Stimulated activated naive CD4-positive, alpha-beta T cell treated with Interleukin-2 at 50 U/mL for 16 hours (primary cell): ENCODE results near the gene SLC4A3.
"Not testable (repeated sequence)": the region's sequence is repeated elsewhere in the genome, so short reads cannot be mapped to it uniquely, and the experiment has no call there.

Experiments
- DNase-seq: peaks from one replicate; lab custom pipeline; 2025; lab: John Stamatoyannopoulos, UW

The SLC4A3 gene

DNA sequence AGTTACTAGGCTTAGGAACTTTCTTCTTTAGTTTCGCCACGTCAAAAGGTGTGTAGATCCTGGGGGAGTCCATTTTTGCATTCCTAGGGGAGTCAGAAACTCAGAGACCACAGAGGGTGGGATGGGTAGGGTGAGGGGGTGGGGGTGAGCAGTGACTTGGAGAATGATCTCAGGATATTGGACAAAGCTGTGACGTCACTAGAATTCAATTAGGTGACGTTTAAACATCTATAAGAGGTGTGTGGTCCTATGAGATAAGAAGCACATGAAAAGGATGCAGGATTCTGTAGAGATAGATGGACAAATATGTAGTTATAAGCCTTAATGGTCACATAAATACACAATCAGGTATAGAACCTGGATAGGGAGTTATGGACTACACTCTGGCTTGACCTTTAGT lies 21.5 kb downstream of the SLC4A3 start:
- no peak for DNase-seq

DNA sequence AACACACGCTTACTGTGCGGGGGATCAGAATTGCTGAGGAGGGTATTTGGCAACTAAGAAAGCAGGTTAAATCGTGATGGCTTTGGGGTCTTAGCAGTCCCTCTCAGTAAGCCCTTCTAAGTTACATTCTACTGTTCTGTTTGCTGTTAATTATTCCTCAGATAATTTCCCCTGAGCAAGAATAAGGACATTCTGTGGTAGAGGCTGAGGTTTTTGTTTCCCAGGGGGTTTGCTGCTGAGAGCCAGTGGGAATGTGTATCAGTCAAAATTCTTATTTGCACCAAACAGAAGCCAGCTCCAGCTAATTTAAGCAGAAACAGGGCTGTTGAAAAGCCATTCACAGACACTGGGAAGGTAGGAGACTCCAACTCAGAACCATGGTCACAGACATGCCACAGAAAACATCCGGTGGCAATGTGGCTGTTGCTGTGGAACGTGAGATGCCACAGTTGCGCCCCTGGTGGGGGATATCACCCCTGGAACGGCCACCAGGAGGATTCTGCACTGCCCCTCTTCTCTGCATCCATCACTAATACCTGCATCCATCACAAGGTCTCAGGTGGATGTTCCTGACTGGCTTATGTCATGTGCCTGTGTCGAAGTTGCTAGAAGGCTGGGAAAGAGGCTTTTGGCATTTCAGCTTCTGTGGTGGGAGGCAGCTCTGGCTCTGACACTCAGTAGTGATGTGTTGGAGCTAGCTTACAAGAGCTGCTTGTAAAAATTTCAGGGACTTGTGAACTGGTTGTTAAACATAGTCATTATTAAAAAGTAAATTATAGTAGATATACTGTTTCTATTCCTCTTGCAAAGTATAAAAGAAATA lies 23.2 kb downstream of the SLC4A3 start:
- DNase-seq = no peak

DNA sequence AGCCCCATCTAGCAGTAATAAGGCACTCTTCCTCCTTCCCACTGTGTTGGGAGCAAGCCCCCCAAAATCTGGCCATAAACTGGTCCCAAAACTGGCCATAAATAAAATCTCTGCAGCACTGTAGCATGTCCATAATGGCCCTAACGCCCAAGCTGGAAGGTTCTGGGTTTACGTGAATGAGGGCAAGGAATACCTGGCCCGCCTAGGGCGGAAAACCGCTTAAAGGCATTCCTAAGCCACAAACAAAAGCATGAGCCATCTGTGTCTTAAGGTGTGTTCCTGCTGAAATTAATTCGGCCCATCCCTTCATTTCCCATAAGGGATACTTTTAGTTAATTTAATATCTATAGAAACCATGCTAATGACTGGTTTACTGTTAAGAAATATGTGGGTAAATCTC lies 24.2 kb downstream of the SLC4A3 start:
- DNase-seq = not testable (repeated sequence)

DNA sequence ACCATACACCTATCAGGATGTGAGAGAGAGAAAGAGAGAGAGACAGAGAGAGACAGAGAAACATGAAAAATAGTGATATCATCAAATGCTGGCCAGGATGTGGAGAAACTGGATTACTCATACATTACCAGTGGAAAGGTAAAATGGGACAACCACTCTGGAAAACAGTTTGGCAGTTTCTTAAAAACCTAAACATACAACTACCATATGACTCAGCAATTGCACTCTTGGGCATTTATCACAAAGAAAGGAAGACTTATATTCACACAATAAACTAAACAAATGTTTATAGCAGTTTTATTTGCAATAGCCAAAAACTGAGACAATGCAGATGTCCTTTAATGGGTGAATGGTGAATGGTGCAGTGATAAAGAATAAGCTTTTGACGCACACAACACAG lies 29.1 kb downstream of the SLC4A3 start:
- DNase-seq = no peak

DNA sequence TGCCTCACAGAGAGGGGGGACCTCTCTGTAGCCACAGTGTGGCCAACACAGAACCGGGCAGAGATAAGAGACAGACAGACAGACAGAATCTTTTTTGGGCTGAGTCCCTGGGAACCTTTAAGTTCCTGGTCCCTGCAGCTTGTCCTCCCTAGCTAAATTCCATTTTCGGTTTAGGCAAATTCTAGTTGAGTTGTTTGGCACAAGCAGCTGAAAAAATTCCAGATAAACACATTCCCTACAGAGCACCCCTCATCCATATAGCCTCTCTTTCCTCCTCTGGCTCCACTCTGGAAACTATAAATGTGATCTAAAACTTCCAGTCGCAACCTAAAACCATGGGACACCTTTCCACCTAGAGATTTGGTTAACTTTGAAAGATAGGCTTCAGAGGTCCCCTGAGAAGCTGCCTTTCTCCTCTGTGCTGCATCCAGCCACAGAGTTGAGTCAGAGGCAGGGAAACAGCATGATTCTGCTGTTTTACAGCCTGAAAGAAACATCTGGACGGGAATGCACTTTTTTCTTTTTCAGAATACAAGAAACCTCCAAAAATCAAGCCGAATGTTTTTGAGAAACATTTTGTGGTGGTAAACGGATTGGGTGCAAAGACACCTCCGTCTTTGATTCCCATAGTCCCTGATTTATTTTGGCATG lies 30.9 kb downstream of the SLC4A3 start:
- DNase-seq = no peak

DNA sequence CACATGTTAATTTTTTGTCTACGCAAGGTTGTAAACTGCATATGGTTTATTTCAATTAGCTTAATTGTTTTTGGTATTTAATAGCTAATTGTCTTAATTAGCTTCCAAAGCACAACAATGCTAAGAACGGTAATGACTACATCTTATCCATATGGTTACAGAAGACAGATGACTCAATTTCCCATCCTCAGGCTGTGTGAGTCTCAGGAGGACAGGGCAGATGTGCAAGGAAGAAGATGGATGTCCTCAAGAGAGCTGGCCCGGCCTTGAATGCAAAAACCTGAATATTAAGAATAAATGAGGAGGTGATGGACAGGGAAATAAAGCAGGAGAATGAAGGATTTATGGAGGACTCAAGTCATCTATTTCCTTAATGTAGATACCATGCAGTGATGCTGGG lies 31.4 kb downstream of the SLC4A3 start:
- no peak for DNase-seq

DNA sequence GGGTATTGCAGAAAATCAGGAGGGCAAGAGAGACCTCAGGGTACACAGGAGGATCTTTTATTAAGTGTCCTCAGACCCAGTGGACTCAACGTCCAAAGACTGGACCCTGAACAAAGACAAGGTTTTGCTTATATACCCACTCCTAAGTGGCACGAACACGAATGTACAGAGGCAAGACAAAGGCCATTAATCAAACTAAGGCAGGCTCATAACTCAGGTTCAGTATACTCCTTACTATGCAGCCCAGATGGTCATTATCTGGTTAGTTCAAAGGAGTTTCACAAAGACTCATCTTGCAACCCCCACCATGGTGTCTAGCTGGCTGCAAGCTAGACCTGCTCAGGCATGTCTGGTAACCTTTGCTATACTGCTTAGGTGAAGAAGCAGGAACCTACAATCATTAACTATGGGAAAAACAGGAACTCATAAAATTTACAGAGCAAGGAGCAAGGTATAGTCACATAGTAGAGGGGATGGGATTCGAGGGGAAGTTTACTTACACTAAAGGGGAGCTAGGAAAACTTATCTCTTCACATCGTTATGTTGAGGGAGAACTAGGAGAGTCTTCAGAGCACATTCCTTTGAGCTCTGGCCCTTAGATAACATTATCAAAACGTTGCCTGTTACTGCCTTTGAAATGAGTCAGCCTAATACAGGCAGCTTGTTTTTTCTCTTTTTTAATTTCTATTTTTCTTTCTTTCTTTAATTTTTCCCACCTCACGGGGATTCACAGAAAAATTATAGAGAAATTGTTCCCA lies 33.9 kb downstream of the SLC4A3 start:
- DNase-seq = no peak

DNA sequence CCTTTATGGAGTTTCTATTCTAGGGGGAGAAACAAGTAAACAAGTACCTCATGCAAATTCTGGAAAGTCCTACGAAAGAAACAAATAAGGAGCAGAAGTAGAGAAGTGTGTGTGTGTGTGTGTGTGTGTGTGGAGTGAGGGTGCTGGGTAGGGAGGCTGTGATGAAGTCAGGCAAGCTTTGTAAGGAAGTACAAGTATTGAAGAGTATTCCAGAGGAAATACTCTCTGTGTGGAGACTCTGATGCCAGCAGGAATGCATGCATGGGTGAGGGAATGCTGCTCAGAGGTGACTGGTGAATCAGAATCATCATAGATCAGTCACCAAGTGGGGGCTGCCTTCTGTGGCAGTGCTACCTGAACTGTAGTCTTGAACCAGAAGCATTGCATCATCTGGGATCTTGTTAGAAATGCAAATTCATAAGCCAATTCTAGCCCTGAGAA lies 34.5 kb downstream of the SLC4A3 start:
- DNase-seq = no peak

DNA sequence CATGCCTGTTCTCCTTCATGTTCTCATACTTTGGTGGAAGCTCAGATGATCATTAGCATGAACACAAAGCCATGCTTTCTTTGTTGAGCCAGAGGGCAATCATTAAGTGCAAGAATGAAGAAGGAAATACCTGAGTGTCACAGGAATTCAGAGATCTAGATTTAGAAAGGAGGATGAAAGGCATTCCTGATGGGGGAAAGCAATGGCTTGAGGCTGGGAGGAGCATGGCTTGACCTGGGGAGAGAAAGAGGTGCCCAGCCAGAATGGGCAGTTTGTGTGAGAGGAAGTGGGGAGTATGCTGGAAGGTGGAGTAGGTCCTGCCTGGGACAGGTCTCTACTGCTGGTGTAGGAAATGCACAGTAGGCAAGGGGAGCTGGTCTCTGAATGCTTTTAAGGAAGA lies 35.1 kb downstream of the SLC4A3 start:
- no peak for DNase-seq

DNA sequence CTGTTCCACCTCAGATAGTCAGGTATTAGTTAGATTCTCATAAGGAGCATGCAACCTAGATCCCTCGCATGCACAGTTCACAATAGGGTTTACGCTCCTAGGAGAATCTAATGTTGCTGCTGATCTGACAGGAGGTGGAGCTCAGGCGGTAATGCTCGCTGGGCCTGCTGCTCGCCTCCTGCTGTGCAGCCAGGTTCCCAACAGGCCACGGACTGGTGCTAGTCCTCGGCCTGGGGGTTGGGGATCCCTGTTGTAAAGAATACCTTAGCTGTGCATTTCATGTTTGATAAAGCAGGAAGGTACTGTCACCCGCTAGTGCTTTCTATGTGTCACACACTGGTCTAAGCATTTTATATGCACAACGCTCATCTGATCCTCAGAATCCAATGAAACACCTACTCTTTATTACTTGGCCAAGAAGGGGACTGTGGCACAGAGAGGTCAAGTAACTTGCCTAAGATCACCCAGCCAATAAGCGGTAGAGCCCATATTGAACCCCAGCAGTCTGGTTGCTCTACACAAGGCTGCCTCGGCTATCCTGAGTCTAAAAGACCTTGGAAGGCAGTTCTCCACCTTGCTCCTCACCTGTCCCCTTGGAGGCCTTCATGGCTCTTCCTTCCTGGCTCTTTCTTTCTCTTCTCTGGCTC lies 35.8 kb downstream of the SLC4A3 start:
- DNase-seq = no peak

DNA sequence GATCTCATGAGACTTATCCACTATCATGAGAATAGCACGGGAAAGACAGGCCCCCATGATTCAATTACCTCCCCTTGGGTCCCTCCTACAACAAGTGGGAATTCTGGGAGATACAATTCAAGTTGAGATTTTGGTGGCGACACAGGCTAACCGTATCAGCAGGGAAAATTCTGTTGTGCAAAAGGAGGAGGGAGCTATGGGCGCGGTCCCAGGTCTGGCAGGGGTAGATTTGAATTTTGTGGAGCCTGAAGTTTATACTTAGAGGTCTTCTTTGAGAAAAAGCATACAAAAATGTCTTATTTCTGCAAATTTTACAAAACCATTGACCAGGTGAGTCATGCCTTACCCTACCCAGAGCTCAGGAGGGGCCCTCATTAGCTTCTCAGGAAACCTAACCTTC lies 36.6 kb downstream of the SLC4A3 start:
- DNase-seq = no peak

DNA sequence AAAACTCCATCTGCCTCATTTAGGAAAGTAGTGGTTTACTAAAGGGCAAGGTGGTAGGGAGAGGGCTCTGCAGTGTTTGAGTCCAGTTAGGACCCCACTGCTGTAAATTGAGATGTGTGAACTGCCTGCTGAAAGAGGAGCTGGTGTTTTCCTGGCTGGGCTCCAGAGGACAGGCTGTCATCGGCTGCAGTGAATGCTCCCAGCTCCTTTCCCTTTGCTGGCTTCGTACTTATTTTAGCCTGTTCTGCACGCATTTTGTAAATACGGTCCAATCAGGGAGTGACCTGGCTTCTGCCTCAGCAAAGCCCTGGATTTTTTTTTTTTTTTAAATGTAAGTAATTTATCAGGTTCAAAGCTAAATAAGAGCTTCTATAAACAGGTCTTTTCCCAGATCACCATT lies 37.5 kb downstream of the SLC4A3 start:
- no peak for DNase-seq

DNA sequence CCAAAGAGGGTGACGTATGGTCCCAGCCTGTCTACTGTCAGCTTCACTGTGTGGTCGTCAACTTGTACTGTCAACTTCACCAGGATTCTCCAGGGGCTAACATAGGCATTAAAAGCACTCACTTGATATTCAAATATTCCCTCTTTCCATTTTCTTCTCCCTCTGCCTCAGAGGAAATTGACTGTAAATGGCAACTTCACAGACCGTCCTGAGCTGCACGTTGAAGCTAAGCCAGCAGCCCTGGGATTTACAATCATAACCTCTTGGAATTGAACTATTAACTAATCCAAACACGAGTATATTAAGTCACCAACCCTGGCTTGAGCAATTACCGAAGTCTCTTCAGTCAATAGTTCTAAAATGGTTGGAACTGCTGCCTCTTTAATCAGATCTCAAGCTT lies 38.5 kb downstream of the SLC4A3 start:
- DNase-seq = no peak

DNA sequence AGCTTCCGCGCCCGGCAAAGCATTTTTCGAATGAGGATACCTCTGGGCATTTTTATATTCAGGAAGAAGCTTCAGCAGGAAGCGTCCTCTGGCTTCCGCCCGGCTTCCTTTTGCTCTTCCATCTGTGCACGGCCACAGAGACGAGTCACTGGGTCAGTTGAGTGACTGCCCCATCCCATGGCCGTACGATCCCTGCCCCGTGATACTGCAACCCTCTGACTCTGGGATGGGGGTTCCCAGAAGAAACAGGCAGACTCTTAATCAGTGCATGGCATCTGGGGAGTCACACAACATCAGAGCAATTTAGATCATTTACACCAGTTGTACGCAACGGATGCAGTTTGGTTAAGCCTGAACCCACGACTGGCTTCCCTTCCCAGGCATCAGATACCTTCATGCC lies 40.9 kb downstream of the SLC4A3 start:
- no peak for DNase-seq

DNA sequence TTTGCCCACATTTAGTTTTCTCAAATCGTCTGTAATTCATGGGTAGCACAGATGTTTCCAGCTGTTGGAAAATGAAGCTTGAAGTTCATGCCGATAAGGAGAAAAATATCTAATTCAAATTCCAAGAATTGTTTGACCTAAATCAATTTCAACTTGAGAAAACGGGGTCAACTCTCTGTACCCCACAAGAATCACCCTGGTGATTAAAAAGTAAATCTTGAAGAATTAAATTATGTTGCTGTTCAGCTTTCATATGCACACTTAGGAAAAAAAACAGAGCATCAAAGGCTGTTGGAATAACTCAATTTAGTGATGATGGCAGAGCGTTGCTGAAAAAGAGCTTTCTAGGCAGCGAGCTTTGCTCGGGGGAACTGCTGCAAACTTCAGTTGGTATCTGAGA lies 43.0 kb downstream of the SLC4A3 start:
- DNase-seq = no peak

DNA sequence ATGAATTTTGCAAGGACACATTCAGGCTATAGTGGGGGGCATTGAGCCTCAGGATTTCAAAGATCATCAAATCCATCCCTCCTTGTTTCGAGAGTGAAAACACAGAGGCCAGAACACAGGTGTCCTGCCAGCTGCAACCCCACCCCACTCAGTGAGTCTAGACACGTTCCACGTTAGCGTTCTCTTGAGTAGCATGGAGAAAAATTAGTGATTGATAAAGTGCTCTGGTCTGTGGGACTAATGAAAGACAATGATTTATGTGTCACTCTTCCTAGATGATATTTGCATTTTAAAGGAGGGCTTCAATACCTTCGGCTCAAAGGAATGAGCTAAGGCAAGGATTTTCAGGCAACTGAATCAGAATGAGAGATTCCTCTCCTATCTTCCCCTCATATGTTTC lies 43.8 kb downstream of the SLC4A3 start:
- DNase-seq = no peak

DNA sequence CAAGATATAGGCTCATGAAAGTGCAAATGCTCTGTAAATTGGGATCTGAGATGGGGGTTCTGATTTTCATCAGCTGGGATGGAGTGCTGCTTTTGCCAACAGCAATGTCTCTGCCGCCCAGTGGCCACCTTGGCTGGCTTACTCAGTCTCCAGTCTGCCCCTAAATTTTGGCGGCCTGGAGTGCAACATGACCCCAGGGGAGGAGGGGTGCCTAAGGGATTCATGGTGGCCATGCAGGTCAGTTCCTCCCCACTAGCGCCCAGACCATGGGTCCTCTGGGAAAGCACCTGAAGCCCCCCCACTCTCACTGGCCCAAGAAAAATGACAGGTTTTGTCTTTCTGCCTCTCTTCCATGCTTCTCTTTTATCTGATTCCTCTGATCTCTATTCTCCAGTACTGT lies 45.0 kb downstream of the SLC4A3 start:
- no peak for DNase-seq

DNA sequence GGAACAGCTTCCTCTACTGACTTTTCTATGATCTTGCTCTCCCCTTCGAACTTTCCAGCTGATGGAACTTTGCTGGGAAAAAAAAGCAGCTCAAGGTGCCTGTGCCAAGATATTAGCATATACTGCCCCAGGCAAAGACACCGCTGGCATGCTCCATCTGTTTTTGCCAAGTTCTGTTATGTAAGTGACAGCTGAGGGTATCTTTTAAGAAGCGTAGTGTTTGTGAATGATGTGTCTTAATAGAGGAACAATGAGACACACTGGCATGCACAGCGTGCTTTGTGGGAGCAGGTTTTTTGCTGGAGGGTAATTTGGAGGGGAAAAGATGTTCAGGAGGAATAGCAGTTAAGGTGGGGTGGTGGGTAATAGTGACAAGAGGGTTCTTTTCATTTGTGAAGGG lies 47.8 kb downstream of the SLC4A3 start:
- no peak for DNase-seq

DNA sequence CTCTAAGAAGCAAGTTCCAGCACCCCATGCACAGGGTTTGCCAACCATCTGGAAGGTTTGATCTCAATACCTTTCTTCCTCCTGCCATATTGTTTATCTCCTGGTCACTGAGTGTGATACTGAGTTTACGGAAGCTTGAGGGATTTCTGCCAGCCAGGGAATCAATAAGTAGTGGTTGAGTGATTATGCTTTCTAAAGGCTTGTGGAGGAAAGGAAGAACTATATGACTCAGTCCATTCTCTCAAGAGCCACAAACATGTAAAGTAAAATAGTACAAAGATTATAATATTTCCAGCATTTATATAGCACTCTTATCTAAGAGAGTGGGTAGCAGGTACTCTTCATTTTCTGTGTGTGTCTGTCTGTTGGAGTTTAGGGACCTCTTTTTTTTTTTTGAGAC lies 49.2 kb downstream of the SLC4A3 start:
- no peak for DNase-seq

DNA sequence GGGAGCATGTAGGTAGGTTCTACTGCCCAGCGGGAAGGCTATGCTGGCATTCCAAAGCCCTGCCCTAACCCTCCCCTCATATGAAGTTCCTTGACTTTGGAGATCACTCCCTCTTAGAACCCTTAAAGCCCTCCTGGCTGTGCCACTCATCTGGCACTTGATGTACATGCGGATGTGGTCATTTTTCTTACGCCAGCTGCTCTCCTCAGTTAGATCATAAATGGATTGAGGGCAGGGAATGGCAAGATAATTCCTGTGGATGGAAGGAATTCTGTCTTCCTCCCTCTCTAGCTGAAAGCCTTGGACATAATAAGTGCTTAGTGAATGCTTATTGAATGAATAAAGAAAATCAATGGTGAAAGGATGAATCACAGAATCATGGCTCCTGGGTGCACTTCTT lies 51.6 kb downstream of the SLC4A3 start:
- no peak for DNase-seq

DNA sequence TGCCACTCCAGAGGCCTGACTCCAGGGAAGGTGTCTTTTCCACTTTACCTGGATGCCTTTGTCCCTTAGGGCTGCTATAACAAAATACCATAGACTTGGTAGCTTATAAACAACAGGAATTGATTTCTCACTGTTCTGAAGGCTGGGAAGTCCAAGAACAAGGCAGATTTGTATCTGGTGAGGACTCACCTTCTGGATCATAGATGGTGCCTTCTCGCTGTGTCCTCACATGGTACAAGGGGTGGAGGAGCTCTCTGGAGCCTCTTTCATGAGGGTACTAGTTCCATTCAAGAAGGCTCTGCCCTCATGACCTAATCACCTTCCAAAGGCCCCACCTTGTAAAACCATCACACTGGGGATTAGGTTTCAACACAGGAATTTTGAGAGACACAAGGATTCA lies 52.1 kb downstream of the SLC4A3 start:
- DNase-seq = no peak

DNA sequence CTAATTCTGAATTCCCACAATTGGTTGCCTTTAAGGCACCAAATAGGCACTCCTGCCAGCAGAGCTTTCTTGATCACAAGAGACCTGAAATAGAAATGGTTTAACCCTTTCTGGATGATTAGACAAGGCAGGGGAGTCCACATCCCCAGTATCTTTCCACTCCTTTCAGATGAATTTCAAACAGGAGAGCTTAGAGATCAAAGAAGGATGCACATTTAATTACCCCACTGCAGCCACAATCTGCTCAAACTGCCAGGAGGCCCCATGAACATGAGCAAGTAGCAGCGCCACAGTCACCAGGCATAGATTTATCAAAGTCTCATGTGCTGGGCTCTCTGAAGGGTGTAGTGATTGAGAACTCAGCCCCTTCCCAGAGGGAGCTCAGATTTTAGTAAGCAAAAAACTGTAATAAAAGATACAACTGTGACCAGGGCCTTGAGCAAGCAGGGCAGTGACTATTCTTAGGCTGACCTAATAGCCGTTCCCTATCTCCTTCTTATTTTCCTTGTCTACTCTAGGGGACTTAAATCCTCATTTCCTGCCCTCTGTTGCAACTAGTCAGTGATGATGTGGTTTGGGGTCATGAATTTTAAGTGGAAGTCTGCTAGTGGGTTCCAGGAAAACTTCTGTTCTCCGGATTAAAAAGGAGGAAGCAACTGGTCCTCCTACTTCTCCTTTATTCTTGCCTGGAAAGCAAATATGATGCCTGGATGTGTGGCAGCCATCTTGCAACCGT lies 53.7 kb downstream of the SLC4A3 start:
- no peak for DNase-seq
